Activated CD4-positive, alpha-beta T cell treated with anti-CD3 and anti-CD28 coated beads, Interleukin-2, amount 10 ng/mL, durations not matched to agents 7 days and 5 days (primary cell): ENCODE measurements around the gene LRRC3B. TPM values are rescaled to one million over a fixed set of nuclear protein-coding genes. Genes with fewer than 3 reads are reported as not detected.
"Not testable (repeated sequence)": the region's sequence is repeated elsewhere in the genome, so short reads cannot be mapped to it uniquely, and the experiment has no call there.

Experiments used
- CTCF ChIA-PET: fragments of 350-600 bp; sonication (Branson Sonifier 250); formaldehyde crosslinking; loops from one replicate; lab custom pipeline; 2021; ENCODE audit warnings: antibody characterized with exemption; lab: Charles Lee
- POLR2A ChIA-PET: fragments of 350-600 bp; sonication (Branson Sonifier 250); formaldehyde crosslinking; loops from one replicate; lab custom pipeline; 2021; ENCODE audit warnings: antibody characterized with exemption; lab: Charles Lee
- DNase-seq: peaks from one replicate; pipeline ENCODE4 v3.0.0-alpha.2; 2020
- H3K27ac Mint-ChIP-seq: one replicate; pipeline ENCODE4 v1.8.0; 2021; ENCODE audit warnings: mild to moderate bottlenecking, moderate library complexity, mixed read lengths
- H3K27me3 Mint-ChIP-seq: one replicate; pipeline ENCODE4 v1.8.0; 2021; ENCODE audit warnings: mixed read lengths
- H3K36me3 Mint-ChIP-seq: one replicate; pipeline ENCODE4 v1.8.0; 2021; ENCODE audit warnings: low read depth, mixed read lengths
- H3K4me1 Mint-ChIP-seq: one replicate; pipeline ENCODE4 v1.8.0; 2021; ENCODE audit warnings: mixed read lengths
- H3K4me3 Mint-ChIP-seq: one replicate; pipeline ENCODE4 v1.8.0; 2021; ENCODE audit warnings: mild to moderate bottlenecking, moderate library complexity, mixed read lengths
- H3K9me3 Mint-ChIP-seq: one replicate; pipeline ENCODE4 v1.8.0; 2021; ENCODE audit warnings: mixed read lengths
- total RNA-seq, 2 experiments: library from RNA; stranded (reverse); gene quantifications; one replicate each; pipeline ENCODE4 v1.2.3, GENCODE V29; 2021

Gene LRRC3B
- not detected for total RNA-seq

- H3K9me3 Mint-ChIP-seq: no peaks in the 10 kb centered on the region
- H3K27ac Mint-ChIP-seq: no peak within 1 kb of the TSS
- H3K4me1 Mint-ChIP-seq: no peaks in the 10 kb centered on the region
- no peak for DNase-seq
- H3K27me3 Mint-ChIP-seq: peaks cover 32% of the 10 kb centered on the region
- H3K36me3 Mint-ChIP-seq: no peaks in the 10 kb centered on the region
- H3K4me3 Mint-ChIP-seq: no peak within 1 kb of the TSS
- POLR2A ChIA-PET: no interaction called here
- CTCF ChIA-PET: no interaction called here
Measured at GRCh38 chr3:26622621-26623418, at the start of gene LRRC3B. LRRC3B (plus strand) TSS chr3:26622772; CDS start chr3:26709673, 86,901 bp downstream.

- H3K9me3 Mint-ChIP-seq: peaks cover 6% of the 10 kb centered on the region
Measured at GRCh38 chr3:26574766-26575165, 47.8 kb upstream of the LRRC3B start.

GRCh38 chr3:26579116-26579515, 43.5 kb upstream of the LRRC3B start:
- Mint-ChIP-seq H3K4me3 (no peak overlapping the region), H3K4me1 (no peaks in the 10 kb centered on the region), H3K9me3 (peaks cover 8% of the 10 kb centered on the region), H3K27me3 (no peaks in the 10 kb centered on the region), H3K27ac (no peak overlapping the region), H3K36me3 (no peaks in the 10 kb centered on the region)
- CTCF ChIA-PET: interaction anchor here (0.6 kb wide), 1 partner anchor 52 kb away, joined by 3 read pairs; no protein-coding TSS in a partner anchor
- POLR2A ChIA-PET: no interaction called here
- DNase-seq: no peak

More at GRCh38 chr3:26574766-26575165, 47.8 kb upstream of the LRRC3B start:
- no peak for DNase-seq
- no peaks in the 10 kb centered on the region for H3K4me1 Mint-ChIP-seq
- CTCF ChIA-PET: no interaction called here
- POLR2A ChIA-PET: no interaction called here
- H3K27ac Mint-ChIP-seq: no peak overlapping the region
- H3K4me3 Mint-ChIP-seq: no peak overlapping the region
- H3K27me3 Mint-ChIP-seq: no peaks in the 10 kb centered on the region
- no peaks in the 10 kb centered on the region for H3K36me3 Mint-ChIP-seq

GRCh38 chr3:26587571-26587970, 35.0 kb upstream of the LRRC3B start:
- H3K4me3 Mint-ChIP-seq: no peak overlapping the region
- H3K27ac Mint-ChIP-seq: no peak overlapping the region
- ChIA-PET CTCF (no interaction called here), POLR2A (no interaction called here)
- H3K36me3 Mint-ChIP-seq: no peaks in the 10 kb centered on the region
- no peak for DNase-seq
- no peaks in the 10 kb centered on the region for H3K27me3 Mint-ChIP-seq
- H3K4me1 Mint-ChIP-seq: no peaks in the 10 kb centered on the region
- no peaks in the 10 kb centered on the region for H3K9me3 Mint-ChIP-seq

- CTCF ChIA-PET: interaction anchor here (0.6 kb wide), 1 partner anchor 437 kb away, joined by 3 read pairs; no protein-coding TSS in a partner anchor
- H3K4me3 Mint-ChIP-seq: no peak overlapping the region
- H3K9me3 Mint-ChIP-seq: no peaks in the 10 kb centered on the region
Measured at GRCh38 chr3:26588931-26589330, 33.6 kb upstream of the LRRC3B start.

GRCh38 chr3:26589678-26590077, 32.9 kb upstream of the LRRC3B start:
- ChIA-PET POLR2A (no interaction called here), CTCF (no interaction called here)
- no peak overlapping the region for H3K27ac Mint-ChIP-seq
- no peak for DNase-seq
- H3K36me3 Mint-ChIP-seq: no peaks in the 10 kb centered on the region
- no peaks in the 10 kb centered on the region for H3K4me1 Mint-ChIP-seq
- no peaks in the 10 kb centered on the region for H3K9me3 Mint-ChIP-seq
- no peak overlapping the region for H3K4me3 Mint-ChIP-seq
- H3K27me3 Mint-ChIP-seq: no peaks in the 10 kb centered on the region

More at GRCh38 chr3:26588931-26589330, 33.6 kb upstream of the LRRC3B start:
- Mint-ChIP-seq H3K27me3 (no peaks in the 10 kb centered on the region), H3K4me1 (no peaks in the 10 kb centered on the region), H3K27ac (no peak overlapping the region), H3K36me3 (no peaks in the 10 kb centered on the region)
- no peak for DNase-seq
- POLR2A ChIA-PET: no interaction called here

- H3K27me3 Mint-ChIP-seq: no peaks in the 10 kb centered on the region
- ChIA-PET CTCF (interaction anchor here (0.5 kb wide), 1 partner anchor 86 kb away, joined by 4 read pairs; no protein-coding TSS in a partner anchor), POLR2A (no interaction called here)
- H3K36me3 Mint-ChIP-seq: no peaks in the 10 kb centered on the region
- no peak for DNase-seq
- no peak overlapping the region for H3K4me3 Mint-ChIP-seq
- no peak overlapping the region for H3K27ac Mint-ChIP-seq
- no peaks in the 10 kb centered on the region for H3K4me1 Mint-ChIP-seq
- H3K9me3 Mint-ChIP-seq: no peaks in the 10 kb centered on the region
Measured at GRCh38 chr3:26590919-26591484, 31.6 kb upstream of the LRRC3B start.

GRCh38 chr3:26591926-26592325, 30.6 kb upstream of the LRRC3B start:
- Mint-ChIP-seq H3K9me3 (no peaks in the 10 kb centered on the region), H3K27ac (no peak overlapping the region), H3K4me1 (no peaks in the 10 kb centered on the region), H3K36me3 (no peaks in the 10 kb centered on the region), H3K4me3 (no peak overlapping the region), H3K27me3 (no peaks in the 10 kb centered on the region)
- CTCF ChIA-PET: no interaction called here
- POLR2A ChIA-PET: no interaction called here
- DNase-seq: no peak

GRCh38 chr3:26592451-26592850, 30.1 kb upstream of the LRRC3B start:
- CTCF ChIA-PET: no interaction called here
- POLR2A ChIA-PET: no interaction called here
- Mint-ChIP-seq H3K4me3 (no peak overlapping the region), H3K27ac (no peak overlapping the region), H3K27me3 (no peaks in the 10 kb centered on the region), H3K36me3 (no peaks in the 10 kb centered on the region), H3K9me3 (no peaks in the 10 kb centered on the region), H3K4me1 (no peaks in the 10 kb centered on the region)
- DNase-seq: no peak

- Mint-ChIP-seq H3K4me1 (no peaks in the 10 kb centered on the region), H3K36me3 (no peaks in the 10 kb centered on the region), H3K27ac (no peak overlapping the region), H3K4me3 (no peak overlapping the region), H3K9me3 (no peaks in the 10 kb centered on the region), H3K27me3 (no peaks in the 10 kb centered on the region)
- no peak for DNase-seq
- ChIA-PET POLR2A (no interaction called here), CTCF (no interaction called here)
Measured at GRCh38 chr3:26596335-26596734, 26.2 kb upstream of the LRRC3B start.

GRCh38 chr3:26603311-26603710, 19.3 kb upstream of the LRRC3B start:
- H3K36me3 Mint-ChIP-seq, H3K27me3 Mint-ChIP-seq, POLR2A ChIA-PET, DNase-seq, CTCF ChIA-PET, H3K27ac Mint-ChIP-seq, H3K4me1 Mint-ChIP-seq, H3K4me3 Mint-ChIP-seq: not testable (repeated sequence)
- peaks cover 19% of the 10 kb centered on the region for H3K9me3 Mint-ChIP-seq

GRCh38 chr3:26603771-26604170, 18.8 kb upstream of the LRRC3B start:
- H3K36me3 Mint-ChIP-seq, H3K27ac Mint-ChIP-seq, H3K4me1 Mint-ChIP-seq, H3K4me3 Mint-ChIP-seq, CTCF ChIA-PET, POLR2A ChIA-PET, H3K27me3 Mint-ChIP-seq, DNase-seq: not testable (repeated sequence)
- peaks cover 19% of the 10 kb centered on the region for H3K9me3 Mint-ChIP-seq

- Mint-ChIP-seq H3K27ac (no peak overlapping the region), H3K36me3 (no peaks in the 10 kb centered on the region), H3K4me3 (no peak overlapping the region), H3K27me3 (no peaks in the 10 kb centered on the region), H3K9me3 (no peaks in the 10 kb centered on the region), H3K4me1 (no peaks in the 10 kb centered on the region)
- CTCF ChIA-PET: no interaction called here
- no peak for DNase-seq
- POLR2A ChIA-PET: no interaction called here
Measured at GRCh38 chr3:26614006-26614685, 8.4 kb upstream of the LRRC3B start.
